Measurements from ENCODE around the gene PLEKHM3. TPM values are rescaled to one million over a fixed set of nuclear protein-coding genes. Genes with fewer than 3 reads are reported as not detected.

The PLEKHM3 gene
- total and polyA plus RNA-seq, 2 of the 13 experiments (the other 11 are each of a cell fraction or from before 2014, with no cell fraction given) = 4.5 to 4.7 TPM

- TF ChIP-seq ZNF574 (CRISPR knock-in tag; IDR thresholded peaks at IDR 0.05) = no peak; the same call in 1 of the 2 replicates
- no peak for TF ChIP-seq ZMYM3 (CRISPR knock-in tag; IDR thresholded peaks at IDR 0.05)
- no peak for TF ChIP-seq TGIF2 (CRISPR knock-in tag; IDR thresholded peaks at IDR 0.05)
- TF ChIP-seq ZNF382 (CRISPR knock-in tag; IDR thresholded peaks at IDR 0.05; ENCODE audit: borderline replicate concordance) = no peak
- TF ChIP-seq NR2F2 (IDR thresholded peaks at IDR 0.05; ENCODE audit: borderline replicate concordance, low read depth) = peak; percentile 83
- peak; percentile 90; the same call in 1 of the 2 replicates for TF ChIP-seq THRA (CRISPR knock-in tag; IDR thresholded peaks at IDR 0.05; ENCODE audit: borderline replicate concordance)
- TF ChIP-seq CENPBD1 (CRISPR knock-in tag; IDR thresholded peaks at IDR 0.05; ENCODE audit: borderline replicate concordance, low read depth) = no peak
- TF ChIP-seq ZBTB3 (CRISPR knock-in tag; IDR thresholded peaks at IDR 0.05; ENCODE audit: borderline replicate concordance, low read depth) = no peak
- peak; percentile 82 for TF ChIP-seq MED8 (CRISPR knock-in tag; IDR thresholded peaks at IDR 0.05; ENCODE audit: insufficient replicate concordance)
- no peak for TF ChIP-seq ZNF737 (CRISPR knock-in tag; IDR thresholded peaks at IDR 0.05; ENCODE audit: borderline replicate concordance)
- TF ChIP-seq PPARG (CRISPR knock-in tag; conservative IDR thresholded peaks at IDR 0.05) = peak; percentile 56
- TF ChIP-seq ZNF407 (CRISPR knock-in tag; IDR thresholded peaks at IDR 0.05; ENCODE audit: not compliant biosample characterization) = no peak
- no peak for TF ChIP-seq KLF15 (CRISPR knock-in tag; IDR thresholded peaks at IDR 0.05; ENCODE audit: borderline replicate concordance)
- no peak; the same call in 1 of the 2 replicates for TF ChIP-seq ZNF431 (CRISPR knock-in tag; IDR thresholded peaks at IDR 0.05; ENCODE audit: borderline replicate concordance, low read depth)
Observed at GRCh38 chr2:207897541-207898353, 127.6 kb downstream of the PLEKHM3 start (continued).

Measured in HepG2 (cell line).